KBM-7 (cell line): ENCODE results near the gene SLF2.

ENCODE experiments used
- DNase-seq: peaks from one replicate; pipeline ENCODE4 v3.0.0-alpha.2; 2015
- in situ Hi-C: fragments of 300-500 bp; cut with MboI; formaldehyde crosslinking; loops from 2 replicates; pipeline ENCODE4 v1.14.3; 2020; ENCODE audit warnings: low sequenced_read_pairs, low pct_unique_long_range_greater_than_20kb, mixed read lengths

The SLF2 gene

GRCh38 chr10:101005361-101005760 lies 92.6 kb downstream of the SLF2 start:
- in situ Hi-C loops = no loop called here
- DNase-seq = no peak

- in situ Hi-C loops = no loop called here
- DNase-seq = no peak
These were observed 93.3 kb downstream of the SLF2 start for GRCh38 chr10:101005869-101006567.

DNA sequence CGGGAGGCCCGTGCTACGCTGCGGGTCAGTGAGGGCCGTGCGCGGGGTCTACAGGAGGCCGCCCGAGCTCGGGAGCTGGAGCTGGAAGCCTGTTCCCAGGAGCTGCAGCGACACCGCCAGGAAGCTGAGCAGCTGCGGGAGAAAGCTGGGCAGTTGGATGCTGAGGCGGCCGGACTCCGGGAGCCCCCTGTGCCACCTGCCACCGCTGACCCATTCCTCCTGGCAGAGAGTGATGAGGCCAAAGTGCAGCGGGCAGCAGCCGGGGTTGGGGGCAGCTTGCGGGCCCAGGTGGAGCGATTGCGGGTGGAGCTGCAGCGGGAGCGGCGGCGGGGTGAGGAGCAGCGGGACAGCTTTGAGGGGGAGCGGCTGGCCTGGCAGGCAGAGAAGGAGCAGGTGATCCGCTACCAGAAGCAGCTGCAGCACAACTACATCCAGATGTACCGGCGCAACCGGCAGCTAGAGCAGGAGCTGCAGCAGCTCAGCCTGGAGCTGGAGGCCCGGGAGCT lies 93.9 kb downstream of the SLF2 start:
- DNase-seq = no peak
- in situ Hi-C loops = no loop called here

GRCh38 chr10:101007099-101007711 lies 94.4 kb downstream of the SLF2 start:
- DNase-seq = no peak
- in situ Hi-C loops = no loop called here

GRCh38 chr10:101007915-101008822 lies 95.4 kb downstream of the SLF2 start:
- in situ Hi-C loops = no loop called here
- no peak for DNase-seq

DNA sequence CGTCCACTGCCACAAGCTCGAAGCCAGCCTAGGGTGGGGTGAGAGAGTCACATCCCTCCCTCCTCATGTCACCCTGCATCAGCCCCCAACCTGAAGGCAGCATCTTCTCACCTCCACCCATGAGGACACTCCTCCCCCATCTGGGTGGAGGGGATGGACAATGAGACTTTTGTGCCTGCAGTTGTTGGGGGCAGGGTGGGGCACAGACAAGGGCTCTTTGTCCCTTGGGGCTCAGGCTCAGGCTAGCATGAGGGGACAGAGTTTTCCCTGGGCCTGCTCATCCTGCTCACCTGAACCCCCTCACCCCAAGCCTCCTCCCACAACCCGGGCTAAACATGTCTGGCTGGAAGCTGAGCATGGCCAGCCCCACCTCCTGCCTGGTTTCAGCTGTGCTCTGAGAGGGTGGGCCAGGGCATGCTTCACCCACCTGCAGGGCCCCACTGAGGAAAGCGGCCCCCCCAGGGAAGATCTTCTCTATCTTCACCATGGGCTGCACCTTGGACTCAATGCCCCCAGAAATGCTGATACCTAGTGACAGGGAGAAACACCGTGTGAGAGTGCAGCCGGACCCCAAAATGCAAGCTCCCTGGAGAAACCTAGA lies 96.2 kb downstream of the SLF2 start:
- no peak for DNase-seq
- in situ Hi-C loops = no loop called here

GRCh38 chr10:101010329-101010728 lies 97.6 kb downstream of the SLF2 start:
- in situ Hi-C loops = no loop called here
- DNase-seq = no peak

- in situ Hi-C loops = no loop called here
- no peak for DNase-seq
These were observed 99.0 kb downstream of the SLF2 start for GRCh38 chr10:101011517-101012423.

DNA sequence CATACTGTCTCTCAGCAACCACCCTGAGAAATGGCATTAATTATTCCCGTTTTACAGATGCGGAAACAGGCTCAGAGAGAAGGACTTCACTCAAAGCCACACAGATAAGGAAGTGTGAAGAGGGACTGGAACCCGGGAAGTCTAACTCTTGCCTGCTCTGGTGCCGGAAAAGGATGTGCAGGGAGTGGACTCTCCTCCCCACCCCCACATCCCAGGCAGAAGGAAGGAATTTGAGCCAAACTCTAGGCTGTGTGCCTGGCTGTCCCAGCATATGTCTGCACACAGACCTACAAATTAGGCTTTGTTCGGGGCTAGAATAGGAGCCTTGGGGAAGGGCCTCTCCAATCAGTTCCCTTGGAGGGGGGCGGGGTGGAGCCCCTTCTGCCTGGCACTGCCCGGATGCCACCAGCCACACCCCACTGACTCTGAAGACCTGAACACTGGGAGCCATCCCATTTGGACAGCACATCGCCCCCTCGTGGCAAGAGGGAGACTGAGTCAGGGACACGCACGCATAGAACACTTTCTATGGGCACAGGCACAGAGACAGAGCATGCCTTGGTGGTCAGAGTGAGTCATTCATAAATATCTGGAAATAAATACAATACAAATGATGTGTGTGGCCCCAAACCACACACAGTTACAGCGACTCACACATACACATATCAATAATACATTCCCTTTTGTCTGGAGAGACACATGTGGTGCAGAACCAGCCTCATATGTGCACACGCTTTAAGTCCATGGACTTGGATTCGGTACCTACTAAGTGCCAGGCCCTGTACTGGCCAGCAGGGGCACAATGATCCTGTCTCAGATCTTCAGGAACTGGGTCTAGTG lies 100.0 kb downstream of the SLF2 start:
- in situ Hi-C loops = no loop called here
- peak; percentile 93 for DNase-seq

DNA sequence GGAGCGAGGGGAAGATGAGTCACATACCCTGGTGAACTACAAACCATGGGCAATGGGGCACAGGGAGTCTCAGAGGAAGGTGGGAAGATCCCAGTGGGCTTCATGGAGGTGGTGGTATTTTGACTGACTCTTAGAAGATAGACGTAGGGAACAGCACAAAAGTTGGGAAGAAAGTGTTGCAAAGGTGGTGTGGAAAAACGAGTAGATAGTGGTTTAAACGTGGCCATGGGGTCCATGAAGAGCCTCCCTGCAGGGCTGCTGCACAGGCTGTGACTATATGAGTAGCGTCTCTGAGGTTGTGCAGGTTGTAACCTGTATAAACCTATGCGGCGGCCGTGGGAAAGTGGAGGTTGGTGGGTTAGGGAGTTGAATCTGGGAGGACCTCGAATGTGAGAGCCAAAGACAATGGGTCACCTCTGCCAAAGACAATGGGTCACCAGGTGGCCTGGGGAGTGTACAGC lies 100.6 kb downstream of the SLF2 start:
- in situ Hi-C loops = no loop called here
- no peak for DNase-seq

DNA sequence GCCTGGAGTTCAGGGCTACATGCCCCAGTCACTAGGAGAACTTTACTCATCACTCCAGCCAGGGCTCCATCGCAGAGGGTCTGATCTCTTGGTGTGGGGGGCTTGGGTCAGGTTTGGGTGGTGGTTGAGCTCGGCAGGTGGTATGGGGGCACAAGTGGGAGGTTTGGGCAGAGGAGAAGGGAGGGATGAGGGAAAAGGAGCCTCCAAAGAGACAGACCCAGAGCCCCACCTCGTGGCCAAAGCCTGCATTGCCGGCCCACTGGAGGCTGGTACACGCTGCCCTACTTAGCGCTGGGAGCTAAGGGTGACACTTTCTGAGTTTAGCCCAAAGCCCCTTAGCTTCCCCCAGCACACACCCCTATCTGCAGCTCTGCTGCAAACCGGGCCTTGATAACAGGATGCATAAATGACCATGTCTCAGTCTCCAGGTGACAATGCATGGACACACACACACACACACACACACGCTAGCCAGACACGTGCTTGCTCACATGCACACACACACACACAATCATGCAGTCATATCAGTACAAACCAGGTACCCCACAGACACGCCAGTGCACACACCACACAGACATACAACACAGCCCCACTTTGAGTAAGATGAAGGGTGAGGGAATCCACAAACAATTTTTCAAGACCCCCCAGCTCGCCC lies 101.6 kb downstream of the SLF2 start:
- in situ Hi-C loops = no loop called here
- peak; percentile 86 for DNase-seq
